CD4-positive, alpha-beta T cell treated with Interleukin-1 beta for 1 hour (primary cell): Measurements from ENCODE around the gene HAAO.

Experiments used
- DNase-seq, 2 donors: peaks; one replicate each; pipeline ENCODE4 v3.0.0-alpha.2; 2020 to 2022

Gene HAAO

GRCh38 chr2:42812899-42813479 is 20.6 kb upstream of the HAAO start:
- DNase-seq: no peak

GRCh38 chr2:42810971-42811811 is 18.8 kb upstream of the HAAO start:
- DNase-seq: peak; percentile 46 to 48

GRCh38 chr2:42810121-42810970 is 18.0 kb upstream of the HAAO start:
- peak; percentile 96 to 97 for DNase-seq

- no peak for DNase-seq
These were observed 17.4 kb upstream of the HAAO start for GRCh38 chr2:42809819-42810120.

GRCh38 chr2:42809131-42809818 is 16.9 kb upstream of the HAAO start:
- peak in 1 of 2 donors; percentile 4 for DNase-seq

GRCh38 chr2:42808301-42808700 is 15.9 kb upstream of the HAAO start:
- DNase-seq: no peak

- DNase-seq: no peak
These were observed 14.4 kb upstream of the HAAO start for GRCh38 chr2:42806786-42807185.

- DNase-seq: no peak
These were observed 12.5 kb upstream of the HAAO start for GRCh38 chr2:42804891-42805290.

GRCh38 chr2:42804338-42804737 is 12.0 kb upstream of the HAAO start:
- peak in 1 of 2 donors; percentile 49 for DNase-seq

- DNase-seq: no peak
These were observed 9.8 kb upstream of the HAAO start for GRCh38 chr2:42802150-42802549.

GRCh38 chr2:42801381-42801780 is 9.0 kb upstream of the HAAO start:
- DNase-seq: no peak

- DNase-seq: no peak
These were observed 8.6 kb upstream of the HAAO start for GRCh38 chr2:42800981-42801380.

GRCh38 chr2:42800461-42800962 is 8.1 kb upstream of the HAAO start:
- no peak for DNase-seq

- no peak for DNase-seq
These were observed 7.5 kb upstream of the HAAO start for GRCh38 chr2:42799881-42800280.

GRCh38 chr2:42797281-42797680 is 4.9 kb upstream of the HAAO start:
- no peak for DNase-seq

GRCh38 chr2:42796427-42797248 is 4.3 kb upstream of the HAAO start:
- DNase-seq: no peak

GRCh38 chr2:42795841-42796301 is 3.5 kb upstream of the HAAO start:
- no peak for DNase-seq

- no peak for DNase-seq
These were observed 2.9 kb upstream of the HAAO start for GRCh38 chr2:42795275-42795674.

- DNase-seq: no peak
These were observed 2.1 kb upstream of the HAAO start for GRCh38 chr2:42794271-42795046.

- no peak for DNase-seq
These were observed 1.2 kb upstream of the HAAO start for GRCh38 chr2:42793334-42794270.
